ENCODE results near the gene AMT. TPM values are rescaled to one million over a fixed set of nuclear protein-coding genes. Genes with fewer than 3 reads are reported as not detected.
"Not testable (repeated sequence)": the region's sequence is repeated elsewhere in the genome, so short reads cannot be mapped to it uniquely, and the experiment has no call there.

AMT gene
- total RNA-seq, 4 donors from 2014 or later = 7.0 to 20.8 (median 9.5) TPM

DNA sequence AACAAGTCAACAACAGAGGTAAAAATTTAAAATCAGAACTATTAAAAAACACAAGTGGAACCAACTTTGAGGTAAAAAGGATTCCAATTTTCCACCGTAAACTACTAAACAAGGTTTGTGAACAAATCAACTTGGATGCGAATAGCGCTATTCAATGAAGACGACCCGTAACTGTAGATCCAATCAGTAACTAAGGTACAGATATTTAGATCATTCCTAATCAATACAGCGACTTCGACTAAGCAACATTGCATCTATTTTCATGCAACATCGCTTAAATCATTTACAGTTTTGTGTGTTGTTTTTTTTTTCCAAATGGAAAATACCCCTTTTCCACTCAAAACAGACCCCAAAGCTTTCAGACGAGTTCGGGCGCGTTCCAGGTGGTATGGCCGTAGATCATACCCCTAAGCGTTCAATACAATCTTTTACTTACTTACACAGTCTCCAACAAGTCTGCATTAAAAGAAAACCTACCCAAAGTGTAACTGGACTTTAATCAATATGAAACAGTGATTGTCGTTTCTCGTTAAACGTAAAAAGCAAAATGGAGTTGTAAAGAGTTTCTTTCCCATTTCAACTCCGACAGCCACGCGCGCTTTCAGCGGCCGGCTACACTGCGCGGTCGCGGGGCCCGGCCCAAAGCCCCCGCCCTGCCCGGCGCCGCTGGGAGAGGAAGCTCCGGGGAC, 11.3 kb downstream of the AMT start:
- H3K4me1 ChIP-seq = peaks cover 3 to 79% (median 37%) of the 10 kb centered on the region in 4 donors

DNA sequence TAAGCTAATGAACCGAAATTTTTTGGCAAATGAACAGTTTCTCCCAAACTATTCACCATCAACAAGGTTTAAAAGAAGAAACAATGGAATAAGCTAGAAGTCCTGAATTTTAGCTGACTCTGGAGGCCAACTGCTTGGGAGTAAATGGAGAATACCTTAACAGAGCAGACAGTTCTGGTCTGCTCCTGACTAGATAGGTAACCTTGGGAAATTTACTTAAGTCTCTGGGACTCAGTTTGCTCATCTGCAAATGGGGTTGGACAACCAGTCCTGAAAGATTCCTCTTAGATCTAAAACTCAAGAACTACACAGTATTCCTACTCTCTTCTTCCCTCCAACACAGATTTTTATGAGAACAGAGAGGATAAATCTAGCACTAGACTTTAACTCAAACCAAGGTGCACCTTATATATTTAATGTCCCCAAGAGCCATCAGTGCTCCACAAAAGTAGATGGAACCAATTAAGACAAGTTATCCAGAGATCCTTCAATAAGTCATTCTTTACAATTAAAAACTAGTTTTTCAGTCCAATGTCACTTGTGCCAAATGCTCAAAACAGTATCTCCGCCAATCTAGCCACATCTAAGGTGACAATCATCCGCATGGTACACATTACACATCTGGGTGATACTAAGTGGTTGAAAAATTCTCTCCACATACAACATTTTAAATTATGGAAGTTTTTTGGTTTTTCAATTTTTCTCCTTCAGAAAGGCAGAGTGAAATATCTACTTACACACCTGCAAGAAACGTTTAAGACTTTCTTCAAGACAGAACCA, 12.0 kb downstream of the AMT start:
- 19 to 25% methylated on average over 4 of the region's 4 CpGs for WGBS, 2 donors
- peak overlapping the region; percentile 61 to 97 (median 80) for H3K4me3 ChIP-seq
- no peaks in the 10 kb centered on the region for H3K27me3 ChIP-seq
- no peak for TF ChIP-seq CTCF (IDR thresholded peaks at IDR 0.05)
- TF ChIP-seq EP300 (IDR thresholded peaks at IDR 0.05) = no peak
- no peak for TF ChIP-seq POLR2A (IDR thresholded peaks at IDR 0.05)
- H3K27ac ChIP-seq = peak overlapping the region in 3 of 4 donors; percentile 96 to 99 (median 97)
- no peaks in the 10 kb centered on the region for H3K9me3 ChIP-seq
- no peak for DNase-seq (ENCODE audit: low spot score in 2 of 2)
- H3K4me1 ChIP-seq = peaks cover 3 to 81% (median 40%) of the 10 kb centered on the region in 4 donors
- peaks cover 0 to 9% (median 0%) of the 10 kb centered on the region in 3 donors for H3K36me3 ChIP-seq

More for the DNA sequence above, 11.3 kb downstream of the AMT start:
- Histone ChIP-seq H3K27ac (peak overlapping the region; percentile 96 to 99 (median 97)), H3K27me3 (no peaks in the 10 kb centered on the region), H3K9me3 (no peaks in the 10 kb centered on the region), H3K4me3 (peak overlapping the region; percentile 61 to 97 (median 80)), H3K36me3 (peaks cover 0 to 16% (median 0%) of the 10 kb centered on the region in 3 donors)
- DNase-seq (ENCODE audit: low spot score in 2 of 2) = no peak
- WGBS, 2 donors = 1% methylated on average over 33 of the region's 33 CpGs
- no peak for TF ChIP-seq CTCF (IDR thresholded peaks at IDR 0.05)
- TF ChIP-seq EP300 (IDR thresholded peaks at IDR 0.05) = no peak
- no peak for TF ChIP-seq POLR2A (IDR thresholded peaks at IDR 0.05)

DNA sequence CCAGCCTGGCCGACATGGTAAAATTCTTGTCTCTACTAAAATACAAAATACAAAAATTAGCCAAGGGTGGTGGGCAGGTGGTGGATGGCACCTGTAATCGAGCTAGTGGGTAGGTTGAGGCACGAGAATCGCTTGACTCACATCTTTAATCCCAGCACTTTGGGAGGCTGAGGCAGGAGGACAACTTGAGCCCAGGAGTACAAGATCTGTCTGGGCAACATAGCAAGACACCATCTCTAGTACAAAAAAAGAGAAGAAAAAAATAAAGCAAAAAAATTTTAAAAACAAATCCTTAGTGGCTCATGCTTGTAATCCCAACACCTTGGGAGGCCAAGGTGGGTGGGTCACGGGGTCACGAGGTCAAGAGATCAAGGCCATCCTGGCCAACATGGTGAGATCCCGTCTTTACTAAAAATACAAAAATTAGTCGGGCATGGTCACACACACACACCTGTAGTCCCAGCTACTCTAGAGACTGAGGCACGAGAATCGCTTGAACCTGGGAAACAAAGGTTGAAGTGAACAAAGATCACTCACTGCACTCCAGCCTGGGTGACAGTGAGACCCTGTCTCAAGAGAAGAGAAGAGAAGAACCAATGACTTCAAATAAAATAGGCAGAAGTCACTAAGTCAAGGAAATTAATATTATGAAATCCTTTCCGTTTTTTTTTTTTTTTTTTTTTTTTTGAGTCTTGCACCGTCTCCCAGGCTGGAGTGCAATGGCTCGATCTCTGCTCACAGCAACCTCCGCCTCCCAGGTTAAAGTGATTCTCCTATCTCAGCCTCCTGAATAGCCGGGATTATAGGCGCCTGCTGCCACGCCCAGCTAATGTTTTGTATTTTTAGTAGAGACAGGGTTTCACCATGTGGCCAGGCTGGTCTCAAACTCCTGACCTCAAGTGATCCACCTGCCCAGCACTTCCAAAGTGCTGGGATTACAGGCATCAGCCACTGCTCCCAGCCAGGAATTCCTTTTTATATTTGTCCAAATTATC, 15.4 kb downstream of the AMT start:
- H3K9me3 ChIP-seq = no peaks in the 10 kb centered on the region
- H3K4me3 ChIP-seq = no peak overlapping the region
- no peak for DNase-seq (ENCODE audit: low spot score in 2 of 2)
- H3K36me3 ChIP-seq = peaks cover 0 to 16% (median 0%) of the 10 kb centered on the region in 3 donors
- H3K27ac ChIP-seq = peak overlapping the region in 2 of 4 donors; percentile 52 to 97
- WGBS, 2 donors = 61 to 62% methylated on average over 17 of the region's 17 CpGs
- H3K27me3 ChIP-seq = no peaks in the 10 kb centered on the region
- H3K4me1 ChIP-seq = peaks cover 0 to 86% (median 33%) of the 10 kb centered on the region in 4 donors
- TF ChIP-seq POLR2A (IDR thresholded peaks at IDR 0.05) (no peak), CTCF (IDR thresholded peaks at IDR 0.05) (no peak), EP300 (IDR thresholded peaks at IDR 0.05) (no peak)

DNA sequence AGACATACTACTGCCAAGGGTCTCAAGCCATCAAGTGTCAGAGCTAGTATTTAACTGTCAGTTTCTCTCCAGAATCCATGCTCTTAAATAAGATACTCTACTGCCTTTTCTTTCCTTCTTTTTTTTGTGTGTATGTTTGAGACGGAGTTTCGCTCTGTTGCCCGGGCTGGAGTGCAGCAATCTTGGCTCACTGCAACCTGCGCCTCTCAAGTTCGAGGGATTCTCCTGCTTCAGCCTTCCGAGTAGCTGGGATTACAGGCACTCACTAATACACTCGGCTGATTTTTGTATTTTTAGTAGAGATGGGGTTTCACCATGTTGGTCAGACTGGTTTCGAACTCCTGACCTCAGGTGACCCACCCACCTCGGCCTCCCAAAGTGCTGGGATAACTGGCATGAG, 16.7 kb downstream of the AMT start:
- H3K4me3 ChIP-seq; H3K9me3 ChIP-seq; DNase-seq (ENCODE audit: low spot score in 2 of 2); H3K27me3 ChIP-seq: not testable (repeated sequence)
- peaks cover 0 to 16% (median 0%) of the 10 kb centered on the region in 3 donors for H3K36me3 ChIP-seq
- WGBS, 2 donors = 47 to 50% methylated on average over 9 of the region's 9 CpGs
- H3K4me1 ChIP-seq = peaks cover 0 to 98% (median 35%) of the 10 kb centered on the region in 4 donors
- H3K27ac ChIP-seq = peak overlapping the region in 2 of 4 donors; percentile 52 to 97

- TF ChIP-seq EP300 (IDR thresholded peaks at IDR 0.05) = no peak
- no peak for TF ChIP-seq CTCF (IDR thresholded peaks at IDR 0.05)
- TF ChIP-seq POLR2A (IDR thresholded peaks at IDR 0.05) = no peak
- peaks cover 0 to 96% (median 28%) of the 10 kb centered on the region in 4 donors for H3K4me1 ChIP-seq
- H3K4me3 ChIP-seq = no peak overlapping the region
- H3K27ac ChIP-seq = no peak overlapping the region
- no peak for DNase-seq (ENCODE audit: low spot score in 2 of 2)
- 78 to 90% methylated on average over 5 of the region's 5 CpGs for WGBS, 2 donors
- no peaks in the 10 kb centered on the region for H3K9me3 ChIP-seq
- H3K36me3 ChIP-seq = peaks cover 0 to 16% (median 0%) of the 10 kb centered on the region in 3 donors
- no peaks in the 10 kb centered on the region for H3K27me3 ChIP-seq
Measured at GRCh38 chr3:49403891-49404290, 18.4 kb downstream of the AMT start.

All from tibial nerve (tissue), 4 donors.